Hepatocyte (in vitro differentiated cells): ENCODE data around the gene CNIH3. TPM values are rescaled to one million over a fixed set of nuclear protein-coding genes. Genes with fewer than 3 reads are reported as not detected.

Experiments
- DNase-seq: peaks from one replicate; pipeline ENCODE4 v3.0.0-alpha.2; 2016; ENCODE audit warnings: low spot score
- H2AFZ ChIP-seq: fragments of 200-600 bp; sonication (generic); 2 replicates; pipeline ENCODE4 v1.6.0; 2016; ENCODE audit warnings: antibody characterized with exemption, mild to moderate bottlenecking
- H3K27ac ChIP-seq: fragments of 200-600 bp; sonication (generic); 2 replicates; pipeline ENCODE4 v1.5.1; 2016; ENCODE audit warnings: mild to moderate bottlenecking
- H3K27me3 ChIP-seq: fragments of 200-600 bp; sonication (generic); 2 replicates; pipeline ENCODE4 v1.6.1; 2016
- H3K36me3 ChIP-seq: fragments of 200-600 bp; sonication (generic); replicated peaks from 2 replicates; pipeline ENCODE4 v1.5.1; 2016; ENCODE audit warnings: low read depth; ENCODE audit not compliant: insufficient read depth
- H3K4me1 ChIP-seq: fragments of 200-600 bp; sonication (generic); 2 replicates; pipeline ENCODE4 v1.5.1; 2016; ENCODE audit warnings: mild to moderate bottlenecking, moderate library complexity; ENCODE audit not compliant: insufficient read depth
- H3K4me2 ChIP-seq: fragments of 200-600 bp; sonication (generic); 2 replicates; pipeline ENCODE4 v1.6.0; 2016
- H3K4me3 ChIP-seq: fragments of 200-600 bp; sonication (generic); 2 replicates; pipeline ENCODE4 v1.5.1; 2016; ENCODE audit warnings: mild to moderate bottlenecking
- H3K79me2 ChIP-seq: fragments of 200-600 bp; sonication (generic); 2 replicates; pipeline ENCODE4 v1.6.0; 2017; ENCODE audit warnings: mild to moderate bottlenecking
- H3K9me2 ChIP-seq: fragments of 200-600 bp; sonication (generic); replicated peaks from 2 replicates; pipeline ENCODE4 v1.6.0; 2017; ENCODE audit warnings: mild to moderate bottlenecking; ENCODE audit not compliant: insufficient read depth
- H3K9me3 ChIP-seq: fragments of 200-600 bp; sonication (generic); 2 replicates; pipeline ENCODE4 v1.5.1; 2016; ENCODE audit warnings: low read depth, mild to moderate bottlenecking
- H4K20me1 ChIP-seq: fragments of 200-600 bp; sonication (generic); 2 replicates; pipeline ENCODE4 v1.6.0; 2016; ENCODE audit warnings: mild to moderate bottlenecking; ENCODE audit not compliant: insufficient read depth, poor library complexity, severe bottlenecking
- EZH2 ChIP-seq: fragments of 200-600 bp; sonication (generic); IDR thresholded peaks from 2 replicates; pipeline ENCODE4 v1.6.1; 2016; ENCODE audit warnings: antibody characterized with exemption, mild to moderate bottlenecking, borderline replicate concordance
- EZH2phosphoT487 ChIP-seq: fragments of 200-600 bp; sonication (generic); IDR thresholded peaks from one replicate; pipeline ENCODE4 v1.6.1; 2018; ENCODE audit warnings: antibody characterized with exemption, mild to moderate bottlenecking, low read depth, moderate library complexity; ENCODE audit not compliant: unreplicated experiment, severe bottlenecking
- WGBS: methylation state at CpG from one replicate; pipeline ENCODE4 v1.1.6; 2016; ENCODE audit warnings: low lambda C conversion rate; ENCODE audit errors: missing lambda C conversion rate; 5-methylcytosine and 5-hydroxymethylcytosine counted together
- polyA plus RNA-seq: library from polyadenylated mRNA; unstranded; fragments of >200 nt; fragmentation: Nextera tagmentation; extraction: Ambion mirVana; gene quantifications from 2 replicates; pipeline ENCODE4 v1.2.1, GENCODE V29; 2016
- total RNA-seq: library from RNA; depleted of rRNA; stranded (reverse); fragments of >200 nt; gene quantifications from 2 replicates; pipeline ENCODE4 v1.2.3, GENCODE V29; 2014
- TF ChIP-seq, protein P1 (sequence below): fragments of 200-600 bp; sonication (generic); IDR thresholded peaks from 2 replicates; pipeline ENCODE4 v1.5.1; 2016; ENCODE audit warnings: antibody characterized with exemption, mild to moderate bottlenecking; ENCODE audit not compliant: poor library complexity

Gene CNIH3
- total and polyA plus RNA-seq, 2 experiments from 2014 or later: 2.8 to 3.5 TPM

DNA sequence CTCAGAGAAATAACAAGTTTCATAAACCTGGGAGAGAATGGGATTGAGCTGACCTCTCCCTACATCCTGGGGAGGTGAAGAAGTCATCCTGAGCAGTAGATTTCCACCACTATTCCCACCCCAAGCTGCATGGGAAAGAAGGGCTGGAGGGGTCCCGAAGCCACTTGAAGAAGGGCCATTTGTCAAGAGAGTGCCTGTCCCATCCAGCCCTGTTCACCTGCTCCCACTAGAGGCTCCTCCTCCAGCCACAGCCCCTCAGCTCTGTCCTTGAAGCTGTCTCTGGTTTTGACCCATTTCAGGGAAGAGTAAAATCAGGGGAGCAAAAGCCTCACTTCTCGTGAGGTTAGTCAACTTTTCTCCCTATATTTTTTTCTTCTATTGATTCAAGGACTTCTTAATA is 157.5 kb downstream of the CNIH3 start:
- Histone ChIP-seq H3K9me2 (no peaks in the 10 kb centered on the region), H3K27ac (no peak overlapping the region), H4K20me1 (no peaks in the 10 kb centered on the region), H3K4me2 (no peak overlapping the region), H3K9me3 (no peaks in the 10 kb centered on the region), H3K27me3 (no peaks in the 10 kb centered on the region), H3K36me3 (no peaks in the 10 kb centered on the region), H3K4me3 (no peak overlapping the region), H3K4me1 (no peaks in the 10 kb centered on the region), H3K79me2 (no peaks in the 10 kb centered on the region), H2AFZ (no peak overlapping the region)
- 95% methylated on average over 2 of the region's 2 CpGs for WGBS
- no peak for DNase-seq
- TF ChIP-seq EZH2 (no peak), EZH2phosphoT487 (no peak)
- TF ChIP-seq, protein P1, sequence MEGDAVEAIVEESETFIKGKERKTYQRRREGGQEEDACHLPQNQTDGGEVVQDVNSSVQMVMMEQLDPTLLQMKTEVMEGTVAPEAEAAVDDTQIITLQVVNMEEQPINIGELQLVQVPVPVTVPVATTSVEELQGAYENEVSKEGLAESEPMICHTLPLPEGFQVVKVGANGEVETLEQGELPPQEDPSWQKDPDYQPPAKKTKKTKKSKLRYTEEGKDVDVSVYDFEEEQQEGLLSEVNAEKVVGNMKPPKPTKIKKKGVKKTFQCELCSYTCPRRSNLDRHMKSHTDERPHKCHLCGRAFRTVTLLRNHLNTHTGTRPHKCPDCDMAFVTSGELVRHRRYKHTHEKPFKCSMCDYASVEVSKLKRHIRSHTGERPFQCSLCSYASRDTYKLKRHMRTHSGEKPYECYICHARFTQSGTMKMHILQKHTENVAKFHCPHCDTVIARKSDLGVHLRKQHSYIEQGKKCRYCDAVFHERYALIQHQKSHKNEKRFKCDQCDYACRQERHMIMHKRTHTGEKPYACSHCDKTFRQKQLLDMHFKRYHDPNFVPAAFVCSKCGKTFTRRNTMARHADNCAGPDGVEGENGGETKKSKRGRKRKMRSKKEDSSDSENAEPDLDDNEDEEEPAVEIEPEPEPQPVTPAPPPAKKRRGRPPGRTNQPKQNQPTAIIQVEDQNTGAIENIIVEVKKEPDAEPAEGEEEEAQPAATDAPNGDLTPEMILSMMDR: no peak

DNA sequence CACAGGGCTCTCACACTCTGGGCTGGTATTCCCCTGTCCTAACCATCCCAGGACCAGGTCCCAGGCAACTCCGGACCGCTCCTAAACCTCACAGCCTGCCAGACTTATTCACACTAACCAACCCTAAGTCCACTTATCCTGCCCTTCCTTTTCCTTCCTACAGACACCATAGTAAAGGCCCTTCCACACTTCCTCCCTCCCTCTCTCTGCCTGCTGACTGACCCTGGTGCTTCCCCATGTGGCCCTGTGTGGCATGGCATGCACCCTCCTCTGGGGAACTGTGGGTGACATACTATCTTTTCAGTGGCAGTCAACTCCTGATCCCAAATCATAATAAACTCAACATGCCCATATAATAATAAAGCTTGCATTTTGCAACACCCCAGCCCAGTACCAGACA is 158.3 kb downstream of the CNIH3 start:
- Histone ChIP-seq H4K20me1 (no peaks in the 10 kb centered on the region), H3K27ac (no peak overlapping the region), H3K4me2 (no peak overlapping the region), H3K79me2 (no peaks in the 10 kb centered on the region), H3K27me3 (no peaks in the 10 kb centered on the region), H3K4me3 (no peak overlapping the region), H3K9me2 (no peaks in the 10 kb centered on the region), H2AFZ (no peak overlapping the region), H3K4me1 (no peaks in the 10 kb centered on the region), H3K36me3 (no peaks in the 10 kb centered on the region), H3K9me3 (no peaks in the 10 kb centered on the region)
- TF ChIP-seq, protein P1: no peak
- TF ChIP-seq EZH2phosphoT487: no peak
- no peak for TF ChIP-seq EZH2
- DNase-seq: no peak
- WGBS: 97% methylated on average over 2 of the region's 2 CpGs

DNA sequence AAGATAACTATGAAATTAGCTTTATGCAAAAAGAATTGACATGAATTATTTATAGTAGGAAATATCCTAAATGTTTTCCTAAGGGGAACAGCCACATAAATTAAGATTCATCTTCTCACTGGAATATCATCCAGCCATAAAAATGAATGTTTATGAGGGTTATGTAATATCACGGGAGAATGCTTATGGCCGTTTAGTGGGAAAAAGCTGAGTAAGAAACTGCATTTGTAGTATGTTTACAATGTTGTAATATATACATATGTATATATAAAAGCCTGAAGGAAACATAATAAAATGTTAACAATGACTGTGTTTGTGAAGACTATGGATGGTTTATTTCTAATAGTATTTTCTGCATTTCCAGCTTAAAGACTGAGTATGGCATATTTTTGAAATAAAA is 161.1 kb downstream of the CNIH3 start:
- H3K79me2 ChIP-seq: no peaks in the 10 kb centered on the region
- TF ChIP-seq, protein P1: no peak
- no peak for TF ChIP-seq EZH2phosphoT487
- no peak for TF ChIP-seq EZH2
- no peak for DNase-seq
- H3K36me3 ChIP-seq: no peaks in the 10 kb centered on the region
- no peak overlapping the region for H2AFZ ChIP-seq
- H3K4me3 ChIP-seq: no peak overlapping the region
- H4K20me1 ChIP-seq: no peaks in the 10 kb centered on the region
- no peak overlapping the region for H3K4me2 ChIP-seq
- no peaks in the 10 kb centered on the region for H3K9me2 ChIP-seq
- 50% methylated on average over 2 of the region's 2 CpGs for WGBS
- no peaks in the 10 kb centered on the region for H3K4me1 ChIP-seq
- H3K9me3 ChIP-seq: no peaks in the 10 kb centered on the region
- H3K27me3 ChIP-seq: no peaks in the 10 kb centered on the region
- H3K27ac ChIP-seq: no peak overlapping the region

DNA sequence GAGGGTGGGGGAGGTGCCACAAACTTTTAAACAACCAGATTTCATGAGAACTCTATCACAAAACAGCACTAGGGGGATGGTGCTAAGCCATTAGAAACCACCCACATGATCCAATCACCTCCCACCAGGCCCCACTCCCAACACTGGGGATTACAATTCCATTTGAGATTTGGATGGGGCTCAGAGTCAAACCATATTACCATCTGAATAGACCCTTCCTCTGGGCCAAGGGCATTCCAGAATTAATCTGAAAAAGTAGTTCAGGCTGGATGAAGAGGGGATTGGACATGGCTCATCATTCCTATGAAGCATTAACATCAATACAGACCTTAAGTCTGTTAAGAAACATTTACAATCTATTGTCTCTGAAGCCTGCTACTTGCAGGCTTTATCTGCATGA is 163.4 kb downstream of the CNIH3 start:
- Histone ChIP-seq H3K4me1 (peaks cover under 1% of the 10 kb centered on the region), H3K9me2 (no peaks in the 10 kb centered on the region), H4K20me1 (no peaks in the 10 kb centered on the region), H2AFZ (no peak overlapping the region), H3K4me3 (no peak overlapping the region), H3K27me3 (no peaks in the 10 kb centered on the region), H3K4me2 (no peak overlapping the region), H3K79me2 (no peaks in the 10 kb centered on the region), H3K27ac (no peak overlapping the region), H3K9me3 (no peaks in the 10 kb centered on the region), H3K36me3 (no peaks in the 10 kb centered on the region)
- no peak for DNase-seq
- TF ChIP-seq, protein P1: no peak
- TF ChIP-seq EZH2phosphoT487: no peak
- TF ChIP-seq EZH2: no peak
